ENCODE measurements around the gene CDH5.

GRCh38 chr16:66373667-66374066 is 7.2 kb downstream of the CDH5 start:
- TF ChIP-seq EP300 (IDR thresholded peaks at IDR 0.05) (no peak), CTCF (IDR thresholded peaks at IDR 0.05) (no peak)
